ENCODE measurements around the gene SCYL3. TPM values are rescaled to one million over a fixed set of nuclear protein-coding genes. Genes with fewer than 3 reads are reported as not detected.

SCYL3 gene
- total and polyA plus RNA-seq, 2 of the 13 experiments (the other 11 are each of a cell fraction or from before 2014, with no cell fraction given): 3.3 to 4.9 TPM

DNA sequence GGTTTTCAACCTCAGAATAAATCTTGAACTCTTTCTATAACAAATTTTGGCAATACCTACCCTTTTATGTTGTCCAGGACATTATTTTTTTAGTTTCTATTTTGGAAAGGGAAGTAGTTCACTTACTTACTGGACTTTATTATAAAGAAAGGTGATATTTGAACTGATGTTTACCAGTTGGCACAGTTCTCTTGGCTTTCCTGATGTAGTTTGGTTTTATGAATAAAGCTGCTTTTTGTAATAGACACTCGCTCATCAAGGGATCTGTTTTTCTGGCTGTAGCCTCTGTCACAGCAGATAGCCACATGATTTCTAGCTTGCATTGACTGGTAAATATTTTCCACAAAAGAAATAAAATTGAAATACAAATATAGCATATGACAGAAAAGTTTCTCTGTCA, 58.0 kb downstream of the SCYL3 start:
- ATAC-seq: no peak
- Histone ChIP-seq H3K4me2 (ENCODE audit: low read depth, low read length) (no peak overlapping the region), H3K4me1 (ENCODE audit: insufficient read depth, low read length) (no peaks in the 10 kb centered on the region), H3K9ac (ENCODE audit: insufficient read depth, low read depth, low read length) (no peak overlapping the region), H3K9me3 (ENCODE audit: low read length) (no peaks in the 10 kb centered on the region), H3K4me3 (replicated peaks in 1 of 3; ENCODE audit: insufficient read depth in 1 of 3, low read depth in 2 of 3, low read length in 3 of 3) (no peak overlapping the region), H4K20me1 (ENCODE audit: insufficient read depth, low read length) (no peaks in the 10 kb centered on the region), H3K36me3 (replicated peaks in 1 of 2; ENCODE audit: control insufficient read depth in 1 of 2, insufficient read depth in 2 of 2, low read length in 2 of 2) (peaks cover 1 to 27% of the 10 kb centered on the region in 2 experiments; a peak in 4 of 5 replicates), H3K79me2 (ENCODE audit: insufficient read depth, low read length) (no peaks in the 10 kb centered on the region), H3K27me3 (ENCODE audit: control insufficient read depth in 1 of 2, insufficient read depth in 2 of 2, low read length in 2 of 2) (no peaks in the 10 kb centered on the region), H2AFZ (ENCODE audit: low read length) (no peak overlapping the region), H3K27ac (ENCODE audit: extremely low read length, insufficient read depth, low read length) (no peak overlapping the region)
- in situ Hi-C loops (cut with HindIII; ENCODE audit: extremely low pct_ligation_motif_present, low pct_unique_long_range_greater_than_20kb) (no loop called here), intact Hi-C loops (cut with micrococcal nuclease; ENCODE audit: unreplicated experiment) (no loop called here)
- no peak for DNase-seq (ENCODE audit: low spot score)
- ChIA-PET CTCF (ENCODE audit: low intra/inter-chr PET ratio, low total read pairs) (no interaction called here), POLR2A (interaction anchor here (0.7 kb wide), 1 partner anchor 58 kb away, joined by 4 read pairs; the partner anchor contains the start of gene SCYL3)
- FAIRE-seq: no peak
- BruUV-seq (replicated peaks): no TSS peak
- WGBS (ENCODE audit: low lambda C conversion rate): 100% methylated on average over 1 of the region's 1 CpG
- TF ChIP-seq NKX3-1 (CRISPR knock-in tag; IDR thresholded peaks at IDR 0.05) (no peak), RBFOX2 (IDR thresholded peaks at IDR 0.05; ENCODE audit: low read depth, low read length) (no peak), PRPF4 (IDR thresholded peaks at IDR 0.05; ENCODE audit: low read depth, low read length, poor library complexity, severe bottlenecking) (no peak)

DNA sequence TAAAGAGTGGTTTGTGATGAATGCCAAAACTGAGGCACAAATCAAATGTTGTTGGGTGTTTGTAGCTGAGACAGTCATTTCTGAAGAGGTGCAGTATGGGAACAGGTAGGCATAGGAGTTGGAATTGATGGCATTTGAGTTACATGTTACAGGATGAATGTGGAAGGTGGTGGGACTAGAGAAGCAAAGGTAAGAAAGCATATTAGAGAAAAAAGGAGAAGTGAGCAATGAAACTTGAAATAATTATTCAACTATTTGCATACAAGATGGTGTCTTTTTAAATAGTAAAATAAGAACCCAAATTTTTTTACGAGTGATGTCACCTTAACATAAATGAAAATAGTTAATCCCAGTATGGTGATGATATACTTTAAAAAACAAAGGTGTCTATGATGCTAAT, 58.8 kb downstream of the SCYL3 start:
- FAIRE-seq: no peak
- no peak for ATAC-seq
- CTCF ChIA-PET (ENCODE audit: low intra/inter-chr PET ratio, low total read pairs): no interaction called here

More for the DNA sequence above, 58.8 kb downstream of the SCYL3 start:
- Histone ChIP-seq H3K4me3 (replicated peaks in 1 of 3; ENCODE audit: insufficient read depth in 1 of 3, low read depth in 2 of 3, low read length in 3 of 3) (no peak overlapping the region), H3K36me3 (replicated peaks in 1 of 2; ENCODE audit: control insufficient read depth in 1 of 2, insufficient read depth in 2 of 2, low read length in 2 of 2) (peaks cover 2 to 31% of the 10 kb centered on the region in 2 experiments; a peak in 4 of 5 replicates), H4K20me1 (ENCODE audit: insufficient read depth, low read length) (no peaks in the 10 kb centered on the region), H2AFZ (ENCODE audit: low read length) (no peak overlapping the region), H3K9ac (ENCODE audit: insufficient read depth, low read depth, low read length) (no peak overlapping the region), H3K27me3 (ENCODE audit: control insufficient read depth in 1 of 2, insufficient read depth in 2 of 2, low read length in 2 of 2) (no peaks in the 10 kb centered on the region), H3K9me3 (ENCODE audit: low read length) (no peaks in the 10 kb centered on the region), H3K4me2 (ENCODE audit: low read depth, low read length) (no peak overlapping the region), H3K27ac (ENCODE audit: extremely low read length, insufficient read depth, low read length) (no peak overlapping the region), H3K4me1 (ENCODE audit: insufficient read depth, low read length) (no peaks in the 10 kb centered on the region), H3K79me2 (ENCODE audit: insufficient read depth, low read length) (no peaks in the 10 kb centered on the region)
- in situ Hi-C loops (cut with HindIII; ENCODE audit: extremely low pct_ligation_motif_present, low pct_unique_long_range_greater_than_20kb) (no loop called here), intact Hi-C loops (cut with micrococcal nuclease; ENCODE audit: unreplicated experiment) (no loop called here)
- no peak for DNase-seq (ENCODE audit: low spot score)
- POLR2A ChIA-PET: no interaction called here
- BruUV-seq (replicated peaks): no TSS peak
- 94% methylated on average over 1 of the region's 1 CpG for WGBS (ENCODE audit: low lambda C conversion rate)
- TF ChIP-seq RFXAP (CRISPR knock-in tag; IDR thresholded peaks at IDR 0.05; ENCODE audit: borderline replicate concordance): no peak
- TF ChIP-seq, protein P1, sequence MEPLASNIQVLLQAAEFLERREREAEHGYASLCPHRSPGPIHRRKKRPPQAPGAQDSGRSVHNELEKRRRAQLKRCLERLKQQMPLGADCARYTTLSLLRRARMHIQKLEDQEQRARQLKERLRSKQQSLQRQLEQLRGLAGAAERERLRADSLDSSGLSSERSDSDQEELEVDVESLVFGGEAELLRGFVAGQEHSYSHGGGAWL (CRISPR knock-in tag; IDR thresholded peaks at IDR 0.05): no peak
- no peak for TF ChIP-seq ZNF431 (CRISPR knock-in tag; IDR thresholded peaks at IDR 0.05; ENCODE audit: borderline replicate concordance, low read depth)
- no peak for TF ChIP-seq ZNF343 (CRISPR knock-in tag; IDR thresholded peaks at IDR 0.05)
- no peak for TF ChIP-seq MYC (CRISPR knock-in tag; IDR thresholded peaks at IDR 0.05; ENCODE audit: borderline replicate concordance)
- TF ChIP-seq MED8 (CRISPR knock-in tag; IDR thresholded peaks at IDR 0.05; ENCODE audit: insufficient replicate concordance): no peak
- TF ChIP-seq ZNF451 (CRISPR knock-in tag; IDR thresholded peaks at IDR 0.05): no peak
- TF ChIP-seq ZNF709 (CRISPR knock-in tag; IDR thresholded peaks at IDR 0.05): no peak
- TF ChIP-seq SETDB1 (CRISPR knock-in tag; IDR thresholded peaks at IDR 0.05; ENCODE audit: borderline replicate concordance): no peak
- TF ChIP-seq, protein P2, sequence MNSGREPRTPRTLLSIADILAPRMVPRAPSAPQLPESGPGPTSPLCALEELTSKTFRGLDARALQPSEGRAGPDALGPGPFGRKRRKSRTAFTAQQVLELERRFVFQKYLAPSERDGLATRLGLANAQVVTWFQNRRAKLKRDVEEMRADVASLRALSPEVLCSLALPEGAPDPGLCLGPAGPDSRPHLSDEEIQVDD (CRISPR knock-in tag; IDR thresholded peaks at IDR 0.05; ENCODE audit: borderline replicate concordance): no peak
- TF ChIP-seq, protein P3, sequence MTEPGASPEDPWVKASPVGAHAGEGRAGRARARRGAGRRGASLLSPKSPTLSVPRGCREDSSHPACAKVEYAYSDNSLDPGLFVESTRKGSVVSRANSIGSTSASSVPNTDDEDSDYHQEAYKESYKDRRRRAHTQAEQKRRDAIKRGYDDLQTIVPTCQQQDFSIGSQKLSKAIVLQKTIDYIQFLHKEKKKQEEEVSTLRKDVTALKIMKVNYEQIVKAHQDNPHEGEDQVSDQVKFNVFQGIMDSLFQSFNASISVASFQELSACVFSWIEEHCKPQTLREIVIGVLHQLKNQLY (CRISPR knock-in tag; IDR thresholded peaks at IDR 0.05): no peak
- TF ChIP-seq RBM39 (IDR thresholded peaks at IDR 0.05; ENCODE audit: low read depth, low read length, poor library complexity, severe bottlenecking): no peak

Data from HepG2 (cell line).